Stomach (tissue), 9 donors: ENCODE data around the gene GPR32. TPM values are rescaled to one million over a fixed set of nuclear protein-coding genes. Genes with fewer than 3 reads are reported as not detected.

Experiments used
- DNase-seq, 2 donors: peaks; one replicate each; pipeline versions ENCODE4 v3.0.0 to v3.0.0-alpha.2; 2013 to 2019
- H3K27ac ChIP-seq, 5 donors: fragments of 200-600 bp in 4 of 5; sonication (generic) in 4 of 5; one replicate each; pipeline ENCODE4 v1.5.1; 2013 to 2019; ENCODE audit warnings: mild to moderate bottlenecking in 1 of 5, moderate library complexity in 1 of 5
- H3K27me3 ChIP-seq, 3 donors: fragments of 200-600 bp; sonication (generic); one replicate each; pipeline ENCODE4 v1.5.1; 2017 to 2019; ENCODE audit warnings: mixed run types in 1 of 3
- H3K36me3 ChIP-seq, 4 donors: fragments of 200-600 bp; sonication (generic); 1 replicate in 3 of 4; 2 replicates in 1 of 4; pipeline ENCODE4 v1.5.1; 2016 to 2019
- H3K4me1 ChIP-seq, 4 donors: fragments of 200-600 bp; sonication (generic); one replicate each; pipeline ENCODE4 v1.5.1; 2016 to 2019
- H3K4me3 ChIP-seq, 4 donors: fragments of 200-600 bp; sonication (generic) in 3 of 4; one replicate each; pipeline ENCODE4 v1.5.1; 2016 to 2019; ENCODE audit warnings: mild to moderate bottlenecking in 1 of 4
- H3K9me3 ChIP-seq, 4 donors: fragments of 200-600 bp; sonication (generic); one replicate each; pipeline ENCODE4 v1.5.1; 2016 to 2019
- CTCF ChIP-seq, 7 experiments: fragments of 450-650 bp in 4 of 7; fragments of 200-600 bp in 3 of 7; sonication (generic) in 3 of 7; IDR thresholded peaks; one replicate each; pipeline ENCODE4 v1.5.1; 2016 to 2019; ENCODE audit warnings: antibody characterized with exemption in 7 of 7, control low read depth in 2 of 7, mild to moderate bottlenecking in 1 of 7
- EP300 ChIP-seq: sonication (generic); formaldehyde crosslinking; IDR thresholded peaks from one replicate; pipeline ENCODE4 v1.6.1; 2017; ENCODE audit warnings: antibody characterized with exemption
- POLR2A ChIP-seq, 4 donors: fragments of 450-650 bp; IDR thresholded peaks; one replicate each; pipeline ENCODE4 v1.6.1; 2016; ENCODE audit warnings: antibody characterized with exemption in 4 of 4, control low read depth in 2 of 4, mild to moderate bottlenecking in 1 of 4, moderate library complexity in 1 of 4
- POLR2AphosphoS5 ChIP-seq, 3 donors: sonication (generic); formaldehyde crosslinking; IDR thresholded peaks; one replicate each; pipeline ENCODE4 v1.6.1; 2016; ENCODE audit warnings: antibody characterized with exemption in 3 of 3
- WGBS, 5 donors: extraction: QIAGEN DNeasy Blood & Tissue Kit in 3 of 5; methylation state at CpG; one replicate each; pipeline versions ENCODE4 v1.1.5 to v1.1.7; 2013 to 2018; 5-methylcytosine and 5-hydroxymethylcytosine counted together
- intact Hi-C: fragments of 100-400 bp; cut with DNase I; formaldehyde crosslinking; loops from one replicate; pipeline ENCODE4 v1.15.1; 2023; ENCODE audit warnings: low total_unique reads
- polyA plus RNA-seq, 3 donors: library from polyadenylated mRNA; stranded (reverse); fragments of 200-250 nt; gene quantifications; one replicate each; pipeline ENCODE4 v1.2.3, GENCODE V29; 2013
- total RNA-seq, 5 donors: library from RNA; depleted of rRNA; stranded (reverse); fragments of >200 nt; gene quantifications; one replicate each; pipeline versions ENCODE4 v1.1.0 to v1.2.3, GENCODE V29; 2014 to 2016
- donor health status: healthy with polysubstance abuse.
- donor health status: Bipolar disorder and iron deficiency.
- donor health status: healthy.

Gene GPR32
- total and polyA plus RNA-seq, 8 donors: not detected

GRCh38 chr19:50812474-50812873 lies 42.2 kb downstream of the GPR32 start:
- H3K4me3 ChIP-seq: no peak overlapping the region
- H3K27me3 ChIP-seq: peaks cover 0 to 50% (median 3%) of the 10 kb centered on the region in 3 donors
- no peak for DNase-seq
- intact Hi-C loops: no loop called here
- no peak overlapping the region for H3K27ac ChIP-seq
- WGBS, 5 donors: 61 to 69% (median 66%) methylated on average over 3 of the region's 3 CpGs
- H3K9me3 ChIP-seq: peaks cover 0 to 5% (median 0%) of the 10 kb centered on the region in 4 donors
- H3K4me1 ChIP-seq: no peaks in the 10 kb centered on the region
- TF ChIP-seq EP300 (no peak), CTCF (IDR thresholded peaks at IDR 0.05) (no peak), POLR2A (IDR thresholded peaks at IDR 0.05) (no peak), POLR2AphosphoS5 (IDR thresholded peaks at IDR 0.05) (no peak)
- H3K36me3 ChIP-seq: no peaks in the 10 kb centered on the region

GRCh38 chr19:50814883-50815282 lies 44.6 kb downstream of the GPR32 start:
- peaks cover 3 to 74% (median 25%) of the 10 kb centered on the region in 3 donors for H3K27me3 ChIP-seq
- intact Hi-C loops: no loop called here

GRCh38 chr19:50815439-50815838 lies 45.2 kb downstream of the GPR32 start:
- intact Hi-C loops: no loop called here
- Histone ChIP-seq H3K4me1 (peaks cover 0 to 15% (median 13%) of the 10 kb centered on the region in 4 donors), H3K4me3 (no peak overlapping the region), H3K36me3 (no peaks in the 10 kb centered on the region), H3K9me3 (peaks cover 0 to 5% (median 0%) of the 10 kb centered on the region in 4 donors), H3K27me3 (peaks cover 3 to 80% (median 30%) of the 10 kb centered on the region in 3 donors), H3K27ac (no peak overlapping the region)
- WGBS, 5 donors: 83 to 100% (median 96%) methylated on average over 1 of the region's 1 CpG
- TF ChIP-seq EP300: no peak
- TF ChIP-seq CTCF (IDR thresholded peaks at IDR 0.05): no peak
- no peak for TF ChIP-seq POLR2AphosphoS5 (IDR thresholded peaks at IDR 0.05)
- TF ChIP-seq POLR2A (IDR thresholded peaks at IDR 0.05): no peak
- no peak for DNase-seq

More at GRCh38 chr19:50814883-50815282, 44.6 kb downstream of the GPR32 start:
- Histone ChIP-seq H3K36me3 (no peaks in the 10 kb centered on the region), H3K9me3 (peaks cover 0 to 5% (median 0%) of the 10 kb centered on the region in 4 donors), H3K4me3 (no peak overlapping the region), H3K27ac (no peak overlapping the region), H3K4me1 (peaks cover 0 to 12% (median 10%) of the 10 kb centered on the region in 4 donors)
- TF ChIP-seq POLR2A (IDR thresholded peaks at IDR 0.05): no peak
- DNase-seq: no peak
- WGBS, 5 donors: 69 to 82% (median 78%) methylated on average over 5 of the region's 5 CpGs

- peaks cover 0 to 5% (median 0%) of the 10 kb centered on the region in 4 donors for H3K9me3 ChIP-seq
- intact Hi-C loops: no loop called here
- DNase-seq: peak; percentile 48 to 81
- peaks cover 0 to 23% (median 22%) of the 10 kb centered on the region in 4 donors for H3K4me1 ChIP-seq
- WGBS, 5 donors: 3 to 7% (median 7%) methylated on average over 25 to 52 of the region's 52 CpGs
- no peak overlapping the region for H3K27ac ChIP-seq
- H3K27me3 ChIP-seq: peaks cover 15 to 95% (median 53%) of the 10 kb centered on the region in 3 donors
- TF ChIP-seq POLR2A (IDR thresholded peaks at IDR 0.05) (no peak), POLR2AphosphoS5 (IDR thresholded peaks at IDR 0.05) (no peak), CTCF (IDR thresholded peaks at IDR 0.05) (no peak), EP300 (no peak)
- peak overlapping the region; percentile 15 to 41 (median 28) for H3K4me3 ChIP-seq
- H3K36me3 ChIP-seq: no peaks in the 10 kb centered on the region
Observed at GRCh38 chr19:50817941-50818858, 47.9 kb downstream of the GPR32 start.
